Activated CD8-positive, alpha-beta memory T cell treated with anti-CD3 and anti-CD28 coated beads for 36 hours (primary cell): ENCODE data around the gene HIPK2. TPM values are rescaled to one million over a fixed set of nuclear protein-coding genes. Genes with fewer than 3 reads are reported as not detected.

ENCODE experiments used
- CTCF ChIA-PET: fragments of 350-600 bp; sonication (Branson Sonifier 250); formaldehyde crosslinking; loops from one replicate; lab custom pipeline; 2021; ENCODE audit warnings: antibody characterized with exemption; lab: Charles Lee
- POLR2A ChIA-PET: fragments of 350-600 bp; sonication (Branson Sonifier 250); formaldehyde crosslinking; loops from one replicate; lab custom pipeline; 2021; ENCODE audit warnings: antibody characterized with exemption; lab: Charles Lee
- total RNA-seq, 2 experiments: library from RNA; stranded (reverse); gene quantifications; one replicate each; pipeline ENCODE4 v1.2.3, GENCODE V29; 2021

HIPK2 gene
- total RNA-seq, 2 experiments from 2014 or later: 18.7 to 19.9 TPM

- CTCF ChIA-PET: no interaction called here
- POLR2A ChIA-PET: no interaction called here
Observed at GRCh38 chr7:139523968-139524815, 253.6 kb downstream of the HIPK2 start.

GRCh38 chr7:139523199-139523941, 254.4 kb downstream of the HIPK2 start, which contains the start of gene CLEC2L:
Gene CLEC2L (plus strand): TSS chr7:139523685. CDS start chr7:139523928, 243 bp downstream.
- CTCF ChIA-PET: no interaction called here
- POLR2A ChIA-PET: no interaction called here

GRCh38 chr7:139522830-139523198, 255.0 kb downstream of the HIPK2 start:
- ChIA-PET CTCF (no interaction called here), POLR2A (no interaction called here)

- POLR2A ChIA-PET: interaction anchor here (0.5 kb wide), 1 partner anchor 984 kb away, joined by 3 read pairs; no protein-coding TSS in a partner anchor
- CTCF ChIA-PET: no interaction called here
Observed at GRCh38 chr7:139521439-139521838, 256.4 kb downstream of the HIPK2 start.

GRCh38 chr7:139515266-139515665, 262.5 kb downstream of the HIPK2 start:
- CTCF ChIA-PET: interaction anchor here (0.6 kb wide), 1 partner anchor 88 kb away, joined by 3 read pairs; no protein-coding TSS in a partner anchor

More at GRCh38 chr7:139515266-139515665, 262.5 kb downstream of the HIPK2 start:
- POLR2A ChIA-PET: no interaction called here

Other genes with a start within 250 kb of the HIPK2 start
- gene TBXAS1, start 51.3 kb upstream of the HIPK2 start, total RNA-seq: 1 to 10 TPM; 1.5 to 1.8 TPM